AG09319 (cell line): ENCODE results near the gene CCDC85A.

ENCODE experiments used
- DNase-seq: peaks from one replicate; pipeline ENCODE4 v3.0.0-alpha.2; 2010; ENCODE audit warnings: low read depth; ENCODE audit errors: extremely low read depth
- TF ChIP-seq, protein P1 (sequence below): IDR thresholded peaks from 2 replicates; pipeline ENCODE4 v1.5.1; 2011; ENCODE audit warnings: low read depth, mild to moderate bottlenecking, inconsistent platforms, low read length, moderate library complexity

Gene CCDC85A

DNA sequence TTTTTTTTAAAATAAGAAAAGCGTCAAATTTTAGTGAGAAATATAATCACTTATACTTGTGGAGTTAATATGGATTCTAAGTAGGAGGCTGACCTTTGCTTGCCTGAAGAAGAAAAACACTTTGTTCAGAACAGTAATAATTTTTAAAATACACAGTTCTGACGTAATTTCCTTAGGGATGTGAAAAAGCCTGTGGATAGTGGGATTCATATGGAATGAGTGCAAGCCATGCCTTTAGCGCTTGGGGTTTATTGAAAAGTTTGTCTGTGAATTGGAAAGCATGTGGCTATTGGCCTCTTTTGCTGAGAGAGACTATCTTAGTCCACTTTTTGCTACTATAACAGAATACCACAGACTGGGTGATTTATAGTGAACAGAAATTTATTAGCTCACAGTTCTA lies 151.3 kb downstream of the CCDC85A start:
- TF ChIP-seq, protein P1, sequence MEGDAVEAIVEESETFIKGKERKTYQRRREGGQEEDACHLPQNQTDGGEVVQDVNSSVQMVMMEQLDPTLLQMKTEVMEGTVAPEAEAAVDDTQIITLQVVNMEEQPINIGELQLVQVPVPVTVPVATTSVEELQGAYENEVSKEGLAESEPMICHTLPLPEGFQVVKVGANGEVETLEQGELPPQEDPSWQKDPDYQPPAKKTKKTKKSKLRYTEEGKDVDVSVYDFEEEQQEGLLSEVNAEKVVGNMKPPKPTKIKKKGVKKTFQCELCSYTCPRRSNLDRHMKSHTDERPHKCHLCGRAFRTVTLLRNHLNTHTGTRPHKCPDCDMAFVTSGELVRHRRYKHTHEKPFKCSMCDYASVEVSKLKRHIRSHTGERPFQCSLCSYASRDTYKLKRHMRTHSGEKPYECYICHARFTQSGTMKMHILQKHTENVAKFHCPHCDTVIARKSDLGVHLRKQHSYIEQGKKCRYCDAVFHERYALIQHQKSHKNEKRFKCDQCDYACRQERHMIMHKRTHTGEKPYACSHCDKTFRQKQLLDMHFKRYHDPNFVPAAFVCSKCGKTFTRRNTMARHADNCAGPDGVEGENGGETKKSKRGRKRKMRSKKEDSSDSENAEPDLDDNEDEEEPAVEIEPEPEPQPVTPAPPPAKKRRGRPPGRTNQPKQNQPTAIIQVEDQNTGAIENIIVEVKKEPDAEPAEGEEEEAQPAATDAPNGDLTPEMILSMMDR = no peak

GRCh38 chr2:56337342-56337741 lies 153.6 kb downstream of the CCDC85A start:
- TF ChIP-seq, protein P1 = no peak
- no peak for DNase-seq

More for the DNA sequence above, 151.3 kb downstream of the CCDC85A start:
- DNase-seq = no peak

- no peak for DNase-seq
- TF ChIP-seq, protein P1 = no peak
Observed at GRCh38 chr2:56338232-56338631, 154.4 kb downstream of the CCDC85A start.

DNA sequence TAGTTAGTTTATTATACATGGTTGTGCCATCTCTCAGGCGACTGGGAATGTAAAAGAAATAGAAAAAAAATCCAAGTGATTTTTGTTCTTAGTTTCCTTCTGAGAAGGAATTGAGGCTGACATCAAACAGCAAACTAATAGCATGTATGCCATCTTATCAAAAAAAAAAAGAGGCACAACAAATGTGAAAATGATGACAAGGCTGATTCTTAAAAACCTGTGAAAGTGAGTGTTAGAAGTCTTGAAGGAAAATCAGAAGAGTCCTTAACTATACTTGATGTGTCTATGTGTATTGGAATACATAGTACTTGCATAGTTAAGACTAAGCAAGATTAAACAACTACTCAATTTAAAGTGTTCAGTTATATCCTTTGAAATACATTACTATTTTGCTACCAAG lies 161.0 kb downstream of the CCDC85A start:
- TF ChIP-seq, protein P1 = no peak
- no peak for DNase-seq

GRCh38 chr2:56347881-56348280 lies 164.1 kb downstream of the CCDC85A start:
- DNase-seq = no peak
- TF ChIP-seq, protein P1 = no peak

DNA sequence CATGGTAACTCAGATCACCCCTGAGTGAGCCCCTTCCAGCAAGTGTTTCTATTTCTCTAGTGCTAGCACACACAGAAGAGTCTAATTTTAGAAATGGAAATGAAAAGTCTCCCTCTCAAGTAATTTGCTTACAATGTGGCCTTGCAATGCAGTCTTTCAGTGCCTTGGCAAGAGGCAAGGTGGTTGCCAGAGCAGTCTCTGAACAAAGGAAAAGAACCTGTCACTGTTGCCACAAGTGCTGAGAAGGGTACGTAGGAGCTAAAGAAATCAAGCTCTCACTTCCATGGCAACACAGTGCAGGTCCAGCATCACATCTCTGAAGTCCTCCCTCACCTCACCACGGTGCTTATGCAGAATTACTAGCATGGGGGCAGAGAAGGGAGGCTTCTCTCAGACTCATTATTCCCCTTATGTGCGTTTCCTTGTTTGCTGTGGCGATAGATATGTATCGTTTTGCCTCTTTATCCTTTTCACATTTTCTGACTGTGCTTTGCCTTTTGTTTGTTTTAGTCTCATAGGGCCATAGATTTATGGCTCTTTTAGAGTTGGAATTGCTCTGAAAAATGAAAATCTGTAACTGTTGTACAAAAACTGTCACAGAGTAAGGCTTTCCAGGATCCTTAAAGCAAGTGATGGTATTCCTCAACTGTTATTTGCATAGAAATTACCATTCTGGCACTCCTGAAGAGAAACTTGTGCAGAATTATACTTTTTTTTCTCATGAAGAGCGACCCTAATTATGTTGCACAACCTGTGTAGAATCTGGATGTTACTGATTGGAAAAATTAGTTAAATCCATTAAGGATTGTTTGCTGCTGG lies 164.8 kb downstream of the CCDC85A start:
- DNase-seq = no peak

More for the DNA sequence above, 164.8 kb downstream of the CCDC85A start:
- TF ChIP-seq, protein P1 = no peak
